RPMI7951 (cell line): ENCODE measurements around the gene MED13L. TPM values are rescaled to one million over a fixed set of nuclear protein-coding genes. Genes with fewer than 3 reads are reported as not detected.

ENCODE experiments used
- DNase-seq: peaks from one replicate; pipeline ENCODE4 v3.0.0-alpha.2; 2012; ENCODE audit warnings: low read depth
- total RNA-seq: library from RNA; depleted of rRNA; stranded (reverse); fragments of >200 nt; shearing (Covaris generic); gene quantifications from 2 replicates; pipeline ENCODE4 v1.2.3, GENCODE V29; 2014

The MED13L gene
- total RNA-seq, 1 experiment from 2014 or later: 29.7 TPM

DNA sequence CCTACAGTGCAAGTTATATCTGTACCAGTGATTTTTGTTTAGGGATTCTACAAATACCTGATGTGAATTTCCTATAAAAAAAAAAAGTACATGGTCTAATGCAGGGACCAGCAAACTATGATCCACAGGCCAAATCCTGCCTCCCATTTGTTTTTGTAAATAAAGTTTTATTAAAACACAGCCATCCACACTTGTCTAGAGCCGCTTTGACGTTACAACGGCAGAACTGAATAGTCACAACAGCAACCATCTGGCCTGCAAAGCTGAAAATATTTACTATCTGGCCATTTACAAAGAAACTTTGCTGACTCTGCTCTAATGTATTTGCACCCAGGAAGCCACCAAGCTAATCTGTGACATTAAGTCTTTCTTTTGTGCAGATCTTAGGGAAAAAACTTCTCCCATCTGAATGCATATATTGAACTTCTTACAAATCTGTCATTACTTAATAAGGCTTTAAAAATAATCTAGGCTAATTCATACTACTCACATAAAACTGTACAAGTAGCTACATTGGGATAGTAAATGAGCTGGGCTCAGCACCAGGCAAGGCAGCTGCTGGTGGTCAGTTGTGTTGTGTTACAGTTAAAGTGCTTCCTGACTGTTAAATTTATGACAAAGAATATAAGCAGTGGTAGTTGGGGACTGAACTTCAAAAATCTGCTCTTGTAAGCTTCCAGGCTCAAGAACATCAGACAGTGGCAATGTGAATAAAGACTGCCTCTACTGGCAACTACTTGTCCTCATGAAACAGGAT lies 303.3 kb downstream of the MED13L start:
- DNase-seq: no peak

DNA sequence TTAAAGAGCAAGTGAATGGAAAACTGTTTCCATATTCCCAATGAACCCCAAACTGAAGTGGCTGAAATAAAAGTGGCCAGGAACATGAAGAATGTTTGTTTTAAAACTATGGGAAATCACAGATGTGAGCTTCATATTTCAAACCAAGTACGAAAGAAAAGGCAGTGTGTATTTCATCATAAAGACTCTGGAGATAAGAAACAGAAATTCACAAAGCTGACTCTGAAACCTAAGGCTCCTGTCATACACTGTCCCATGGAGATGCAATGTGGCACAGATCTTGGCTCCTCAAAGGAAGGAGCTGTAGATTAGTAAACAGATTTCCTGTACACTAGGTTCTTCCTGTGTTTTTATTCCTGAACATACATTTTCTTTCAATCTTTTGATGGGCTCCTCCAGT lies 304.4 kb downstream of the MED13L start:
- DNase-seq: no peak

DNA sequence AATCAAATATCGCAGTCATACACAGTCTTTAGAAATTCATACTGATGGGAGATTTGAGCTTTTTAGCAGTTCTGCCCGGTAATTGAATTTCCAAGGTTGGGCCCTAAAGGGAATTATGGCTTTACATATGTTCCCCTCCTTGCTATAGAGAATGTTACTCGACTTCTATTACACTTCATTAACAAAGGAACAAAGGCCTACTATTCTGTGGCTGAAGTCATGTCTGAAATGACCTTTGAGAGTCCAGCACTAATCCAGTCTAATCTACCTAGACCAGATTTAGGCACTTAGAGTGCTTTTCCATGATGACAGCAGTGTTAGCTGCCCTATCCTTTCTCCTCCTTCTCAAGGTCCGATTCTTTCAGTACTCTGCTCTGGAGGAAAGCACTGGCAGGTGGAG lies 305.3 kb downstream of the MED13L start:
- no peak for DNase-seq

DNA sequence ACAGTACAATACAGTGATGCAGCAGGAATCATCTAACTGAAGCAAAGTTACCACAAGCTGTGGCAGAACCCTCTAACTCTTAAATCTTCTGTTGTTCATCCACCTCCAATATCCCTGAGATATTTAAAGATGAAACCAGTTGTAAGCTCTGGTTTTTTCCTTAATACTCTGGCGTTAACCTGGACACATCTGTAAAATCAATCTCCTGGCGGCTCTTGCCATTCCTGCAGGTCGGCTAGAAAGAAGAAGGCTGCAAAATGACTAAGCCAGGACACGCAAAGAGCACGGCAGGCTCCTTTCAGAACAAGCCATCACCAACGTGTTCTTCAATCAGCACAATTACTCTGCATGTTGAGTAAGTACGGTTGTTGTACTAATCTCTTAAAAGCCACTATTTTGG lies 309.3 kb downstream of the MED13L start:
- DNase-seq: no peak

DNA sequence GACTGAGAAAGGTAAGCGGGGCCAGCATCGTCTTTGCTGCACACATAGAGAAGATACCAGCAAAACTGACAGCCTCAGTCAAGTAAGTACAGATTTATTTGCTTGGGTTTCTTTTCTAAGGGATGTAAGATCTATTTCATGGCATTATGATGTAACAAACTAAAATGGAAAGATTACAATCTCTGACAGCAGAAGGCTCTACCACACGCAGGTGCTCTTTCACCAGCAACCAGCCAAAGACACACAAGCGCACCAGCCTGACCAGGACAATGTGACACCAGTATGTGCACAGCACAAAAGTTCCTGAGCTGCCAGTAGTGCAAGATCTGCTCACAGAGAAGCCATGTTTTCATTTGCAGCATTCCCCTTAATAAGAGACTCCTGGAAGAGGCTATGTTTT lies 311.1 kb downstream of the MED13L start:
- no peak for DNase-seq

DNA sequence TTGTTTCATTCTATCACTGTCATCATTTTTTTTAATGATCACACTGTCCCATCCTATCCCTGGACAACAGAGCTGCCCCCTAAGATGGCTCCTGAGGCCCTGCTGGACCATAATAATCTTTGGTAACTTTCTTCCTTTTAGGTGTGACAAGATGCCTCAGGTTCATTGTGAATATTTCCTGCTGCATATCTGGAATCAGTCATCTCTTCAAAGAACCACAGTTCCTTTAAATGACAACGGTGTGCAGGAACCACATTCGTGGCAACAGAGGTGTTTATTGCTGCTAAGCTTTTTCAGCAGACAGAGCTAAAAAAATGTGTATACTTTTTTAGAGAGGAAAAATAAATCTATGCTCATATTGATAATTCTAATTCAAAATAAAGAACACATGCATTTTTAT lies 312.9 kb downstream of the MED13L start:
- DNase-seq: no peak

DNA sequence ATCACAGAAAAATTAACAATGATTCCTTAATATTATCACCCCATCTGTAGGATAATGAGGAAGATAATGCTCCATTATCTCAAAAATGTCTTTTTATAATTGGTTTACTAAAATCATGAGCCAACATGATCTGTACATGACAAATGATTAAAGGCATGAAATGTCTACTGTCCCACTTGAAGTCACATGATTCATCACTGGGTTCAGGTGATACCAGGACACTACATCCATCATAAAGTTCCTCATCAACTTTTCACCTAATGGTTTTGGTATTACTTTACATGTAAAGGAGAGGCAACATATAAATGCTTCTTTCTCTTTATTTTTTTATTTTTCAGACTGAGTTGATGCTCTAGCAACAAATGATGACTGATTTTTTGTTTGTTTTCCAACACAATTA lies 313.3 kb downstream of the MED13L start:
- no peak for DNase-seq

DNA sequence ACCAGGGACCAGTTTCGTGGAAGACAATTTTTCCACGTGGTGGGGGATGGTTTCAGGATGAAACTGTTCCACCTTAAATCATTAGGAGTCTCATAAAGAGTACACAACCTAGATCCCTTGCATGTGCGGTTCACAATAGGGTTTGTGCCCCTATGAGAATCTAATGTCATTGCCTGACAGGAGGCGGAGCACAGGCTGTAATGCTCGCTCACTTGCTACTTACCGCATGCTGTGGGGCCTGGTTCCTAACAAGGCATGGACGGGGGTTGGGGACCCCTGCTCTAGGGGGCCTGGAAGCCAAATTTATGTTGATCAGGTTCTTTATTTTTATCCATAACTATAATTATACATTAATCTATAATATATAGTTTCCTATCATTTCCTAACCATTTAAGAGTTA lies 315.3 kb downstream of the MED13L start:
- no peak for DNase-seq

DNA sequence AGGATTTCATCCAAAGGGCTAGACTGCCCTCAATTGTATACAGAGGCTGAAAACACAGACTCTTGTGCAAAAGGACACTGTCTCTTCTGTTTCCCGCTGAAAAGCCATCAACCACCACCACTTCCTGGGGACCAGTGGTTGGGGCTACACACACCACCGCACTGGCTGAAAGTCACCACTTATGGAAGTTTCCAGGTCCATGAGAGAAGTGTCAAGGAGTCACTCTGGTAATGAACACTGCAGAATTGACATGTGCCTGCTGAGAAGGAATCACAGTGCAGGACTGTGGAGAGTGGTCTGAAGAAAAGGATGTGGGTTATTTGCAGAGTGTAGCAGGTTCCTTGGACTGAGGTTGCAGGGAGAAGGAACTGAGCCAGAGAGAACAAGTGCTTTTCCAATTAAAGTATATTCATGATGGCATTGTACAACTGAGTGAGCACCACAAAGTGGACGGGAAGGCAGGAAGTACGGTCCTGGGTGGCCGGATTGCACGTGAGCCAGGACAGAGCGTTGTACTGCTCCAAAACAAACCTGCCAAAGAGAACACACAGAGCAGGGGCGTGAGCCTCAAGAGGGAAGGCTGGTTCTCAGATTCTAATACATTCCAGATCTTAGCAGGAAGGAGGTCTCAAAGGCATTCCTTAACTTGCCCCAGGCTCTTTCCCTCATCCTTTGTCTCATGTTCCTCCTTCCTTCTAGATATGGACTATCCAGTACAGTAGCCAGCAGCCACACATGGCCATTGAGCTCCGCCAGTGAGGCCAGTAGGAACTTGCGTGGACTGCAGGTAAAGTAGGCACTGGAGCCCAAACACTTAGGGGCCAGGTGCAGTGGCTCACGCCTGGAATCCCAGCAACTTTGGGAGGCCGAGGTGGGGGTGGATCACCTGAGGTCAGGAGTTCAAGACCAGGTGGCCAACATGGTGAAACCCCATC lies 316.4 kb downstream of the MED13L start:
- no peak for DNase-seq

DNA sequence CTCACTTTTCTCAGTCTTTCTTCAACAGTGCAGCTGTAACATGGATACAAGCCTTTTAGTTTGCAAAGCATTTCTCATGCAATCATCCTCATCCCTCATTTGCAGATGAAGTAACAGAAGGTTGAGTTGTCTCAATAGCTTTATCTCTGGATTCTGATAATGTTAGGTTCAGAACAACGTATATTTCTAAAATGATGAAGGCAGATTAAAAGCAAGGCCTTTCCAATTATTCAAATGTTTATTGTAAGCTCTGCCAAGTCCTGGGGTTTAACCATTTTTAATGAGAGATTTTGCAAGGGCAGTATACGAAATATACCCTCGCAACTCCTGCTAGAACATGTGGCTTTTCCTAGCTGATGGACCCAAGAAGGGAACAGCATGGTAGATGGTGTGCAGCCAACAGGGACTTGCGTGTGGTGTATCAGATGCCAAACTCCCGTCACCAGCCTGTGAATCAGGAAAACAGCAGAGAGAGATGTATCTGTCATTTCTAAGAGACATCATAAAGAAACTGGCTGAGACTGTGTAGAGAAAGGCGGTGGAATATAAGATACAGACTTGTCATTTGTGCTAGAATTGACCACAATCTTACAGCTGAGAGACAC lies 319.7 kb downstream of the MED13L start:
- DNase-seq: no peak

DNA sequence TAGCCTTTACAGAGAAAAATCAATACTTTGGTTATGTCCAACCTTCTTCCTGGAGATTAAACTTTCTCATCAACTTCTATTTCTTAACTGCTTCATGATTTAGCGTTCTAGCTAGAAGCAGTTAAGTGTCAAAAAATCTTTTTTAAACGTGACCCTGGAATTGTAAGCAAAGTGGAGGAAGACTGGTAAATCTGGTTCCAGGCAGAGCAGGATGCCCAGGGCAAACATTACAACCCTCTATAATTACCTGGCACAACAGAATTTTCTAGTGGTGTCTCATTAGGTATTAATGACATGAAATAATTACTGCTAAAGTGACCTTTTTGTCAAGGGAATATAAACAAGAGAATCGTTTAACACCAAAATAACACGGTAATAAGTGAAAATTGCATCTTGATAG lies 320.8 kb downstream of the MED13L start:
- DNase-seq: no peak

DNA sequence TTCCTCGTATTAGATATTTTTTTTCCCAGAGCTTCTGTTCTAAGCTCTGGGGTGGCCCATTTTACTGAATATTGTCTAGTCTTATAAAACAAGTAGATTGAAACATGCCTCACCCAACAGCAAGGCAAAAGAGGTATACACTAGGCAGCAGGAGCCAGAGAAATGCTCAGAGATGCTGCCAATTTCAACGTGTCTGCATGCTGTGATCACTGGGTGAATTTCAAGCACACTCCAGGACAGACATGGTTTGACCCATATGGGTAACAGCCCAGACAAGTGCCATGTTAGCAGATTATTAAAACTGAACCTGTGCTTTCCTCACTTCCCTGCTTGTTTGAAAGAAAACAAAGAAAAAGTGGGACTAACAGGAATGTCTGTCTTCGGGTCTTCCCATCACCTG lies 321.3 kb downstream of the MED13L start:
- no peak for DNase-seq

DNA sequence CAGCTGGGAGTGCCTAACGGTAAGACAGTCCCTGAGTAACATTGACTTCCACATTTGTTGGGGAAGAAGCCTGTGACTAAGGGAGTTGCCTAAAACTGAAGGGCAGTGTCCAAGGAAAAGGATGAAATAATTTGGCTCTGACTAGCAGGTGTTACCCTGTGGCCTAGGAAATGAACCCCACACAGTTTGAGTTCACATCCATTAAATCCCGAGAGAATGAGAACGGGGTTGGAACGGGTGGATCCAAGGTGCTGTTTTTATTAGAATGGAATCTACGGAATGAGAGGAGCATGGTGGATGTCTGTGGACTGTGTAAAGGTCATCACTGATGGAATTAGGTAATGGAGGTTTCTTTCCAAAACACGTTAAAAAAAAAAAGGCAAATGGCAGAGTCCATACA lies 324.0 kb downstream of the MED13L start:
- DNase-seq: no peak

DNA sequence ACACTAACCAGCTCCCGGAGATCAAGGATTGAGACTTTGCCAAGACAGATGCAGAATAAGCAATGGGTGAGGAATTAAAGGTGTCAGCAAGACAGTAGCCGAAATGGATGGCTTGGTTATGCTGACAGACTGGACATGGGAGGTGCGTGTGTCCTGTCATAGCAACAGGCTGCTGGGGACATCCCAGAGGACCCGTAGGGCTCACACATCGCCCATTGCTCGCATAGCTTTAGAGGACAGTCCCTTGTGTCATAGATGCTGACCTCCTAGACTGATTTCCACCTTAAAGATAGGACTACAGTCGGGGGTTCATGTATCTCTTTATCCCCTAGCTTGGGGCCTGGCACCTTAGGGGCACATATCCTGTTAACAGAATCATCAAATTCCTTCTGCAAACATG lies 324.5 kb downstream of the MED13L start:
- DNase-seq: no peak

DNA sequence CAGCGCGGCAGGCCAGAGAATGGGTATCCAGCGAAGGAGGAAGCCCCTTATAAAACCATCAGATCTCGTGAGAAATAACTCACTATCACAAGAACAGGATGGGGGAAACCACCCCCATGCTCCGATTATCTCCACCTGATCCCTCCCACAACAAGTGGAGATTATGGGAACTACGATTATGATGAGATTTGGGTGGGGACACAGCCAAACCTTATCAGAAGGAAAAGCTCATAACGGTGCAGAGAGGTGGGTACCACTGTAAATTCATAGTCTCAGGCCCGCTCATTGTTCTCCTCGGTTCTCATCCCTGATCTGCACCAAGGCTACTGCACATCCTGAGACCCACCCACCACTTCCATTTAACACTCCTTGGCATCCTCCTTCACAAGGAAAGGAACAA lies 326.5 kb downstream of the MED13L start:
- no peak for DNase-seq

DNA sequence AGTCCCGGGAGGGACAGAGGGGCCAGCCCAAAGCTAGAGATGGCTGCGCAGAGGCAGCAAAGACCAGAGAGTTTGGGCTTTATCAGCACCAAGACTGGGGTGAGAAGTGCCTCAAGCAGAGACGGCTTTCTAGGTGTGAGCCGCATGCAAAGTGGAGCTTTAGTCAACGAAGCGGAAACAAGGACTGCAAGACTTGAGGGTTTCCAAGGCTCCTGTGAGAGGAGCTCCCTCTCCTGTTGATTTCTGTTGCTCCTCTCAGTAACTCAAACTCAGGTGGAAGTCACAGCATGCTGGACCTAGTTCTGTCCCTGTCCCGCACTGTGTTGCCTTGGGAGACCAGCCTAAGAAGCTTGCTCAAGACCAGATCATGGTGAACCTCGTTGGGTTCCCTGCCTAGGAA lies 327.8 kb downstream of the MED13L start:
- DNase-seq: no peak

DNA sequence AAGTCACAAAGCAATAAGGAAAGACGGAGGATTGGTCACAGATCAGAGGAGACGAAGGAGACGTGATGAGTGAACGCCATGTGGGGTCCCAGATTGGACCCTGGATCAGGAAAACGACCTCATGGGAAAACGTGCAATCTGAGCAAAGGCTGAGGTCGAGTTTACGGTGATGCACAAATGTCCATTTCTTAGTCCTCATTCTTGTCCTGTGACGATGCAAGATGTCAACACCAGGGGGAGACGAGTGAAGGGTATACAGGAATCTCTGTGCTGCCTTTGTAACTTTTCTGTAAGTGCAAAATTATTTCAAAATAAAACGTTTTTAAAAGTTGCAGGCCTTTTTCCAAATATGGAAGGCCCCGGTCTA lies 329.8 kb downstream of the MED13L start:
- no peak for DNase-seq

DNA sequence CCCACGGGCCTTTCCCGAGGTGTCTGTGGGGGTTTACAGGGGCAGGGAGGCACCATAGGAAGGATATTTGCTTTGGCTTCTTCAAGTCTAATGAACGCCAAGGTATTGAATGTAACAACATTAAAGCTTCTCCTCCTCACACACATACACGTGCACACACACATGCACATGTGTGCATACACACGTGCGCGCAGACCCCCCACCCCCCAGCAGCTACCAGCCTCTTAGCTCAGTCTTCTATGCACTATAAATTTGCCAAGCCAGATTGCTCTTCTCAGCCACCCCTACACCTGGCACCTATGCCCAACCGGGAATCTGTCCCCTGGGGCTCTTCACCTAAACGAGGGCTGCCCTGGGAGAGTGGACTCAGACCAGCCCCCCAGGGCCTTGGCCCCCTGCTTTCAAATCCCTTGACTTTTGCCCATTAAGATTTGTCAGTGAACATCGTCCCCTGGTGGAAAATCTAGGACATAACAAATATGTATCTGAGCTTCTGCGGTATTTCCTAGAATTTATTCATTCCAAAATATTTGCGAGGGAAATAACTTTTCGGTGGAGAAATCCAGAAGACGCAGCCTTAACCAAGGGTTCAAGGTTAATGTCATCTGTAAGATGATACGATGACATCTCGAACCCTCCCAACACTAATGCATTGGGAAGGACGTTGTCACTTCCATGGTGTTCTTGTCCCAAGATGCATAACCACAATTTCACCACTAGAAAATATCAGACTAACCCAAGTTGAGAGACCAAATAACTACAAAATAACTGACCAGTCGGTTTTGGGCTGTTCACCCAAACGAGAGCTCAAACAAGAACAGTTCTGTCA lies 330.4 kb downstream of the MED13L start:
- DNase-seq: no peak

DNA sequence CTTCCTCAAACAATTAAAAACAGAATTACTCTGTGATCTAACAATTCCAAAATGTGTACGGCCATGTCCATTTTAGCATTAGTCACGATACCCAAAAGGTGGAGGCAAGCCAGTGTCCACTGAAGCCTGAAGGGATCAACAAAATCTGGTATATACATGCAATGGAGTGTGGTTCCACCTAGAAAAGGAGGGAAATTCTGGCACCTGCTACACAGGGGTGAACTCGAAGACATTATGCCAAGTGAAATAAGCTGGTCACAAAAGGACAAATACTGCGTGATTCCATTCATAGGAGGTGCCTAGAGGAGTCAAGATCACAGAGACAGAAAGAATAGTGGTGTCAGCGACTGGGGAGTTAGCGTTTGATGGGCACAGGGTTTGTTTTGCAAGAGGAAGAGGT lies 331.4 kb downstream of the MED13L start:
- DNase-seq: no peak

DNA sequence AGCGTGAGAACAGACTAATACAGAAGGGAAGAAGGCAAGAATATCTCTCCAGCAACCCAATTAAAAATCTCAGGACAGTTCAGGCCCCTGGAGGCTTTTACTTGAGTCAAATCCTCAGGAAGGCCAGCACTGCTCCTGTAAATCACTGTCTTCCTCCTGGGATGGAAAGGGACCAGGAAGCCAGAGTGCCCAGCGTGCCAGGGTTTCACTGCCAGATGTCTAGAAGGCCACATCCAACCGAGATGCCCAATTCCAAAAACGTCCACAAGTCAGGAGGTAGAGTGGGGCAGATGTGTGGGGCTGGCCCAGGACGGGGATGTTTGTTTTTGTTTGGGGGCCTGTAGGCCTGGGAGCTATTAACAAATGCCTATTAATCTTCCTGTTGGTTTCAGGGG lies 332.0 kb downstream of the MED13L start:
- DNase-seq: no peak

DNA sequence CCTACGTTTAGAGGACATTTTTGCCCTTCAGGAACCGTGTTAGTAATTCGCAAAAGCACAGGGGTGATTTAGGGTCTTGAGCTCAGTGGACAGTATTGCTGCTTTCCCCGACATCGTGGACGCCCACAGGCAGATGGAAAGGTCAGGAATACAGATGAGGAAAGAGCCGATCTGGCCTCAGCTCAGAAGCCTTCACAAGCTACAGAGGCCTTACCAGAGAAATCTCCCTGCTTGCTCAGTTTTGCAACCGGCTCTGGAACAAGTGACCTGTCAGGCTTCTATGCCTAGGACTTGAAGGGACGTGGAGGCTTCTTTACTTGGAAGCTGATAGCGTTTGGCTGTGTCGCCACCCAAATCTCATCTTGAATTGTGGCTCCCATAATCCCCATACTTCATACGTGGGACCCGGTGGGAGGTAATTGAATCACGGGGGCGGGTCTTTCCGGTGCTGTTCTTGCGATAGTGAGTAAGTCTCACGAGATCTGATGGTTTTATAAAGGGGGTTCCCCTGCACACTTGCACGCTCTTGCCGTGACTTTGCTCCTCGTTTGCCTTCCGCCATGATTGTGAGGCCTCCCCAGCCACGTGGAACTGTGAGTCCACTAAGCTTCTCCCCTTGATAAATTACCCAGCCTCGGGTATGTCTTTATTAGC lies 332.5 kb downstream of the MED13L start:
- no peak for DNase-seq

DNA sequence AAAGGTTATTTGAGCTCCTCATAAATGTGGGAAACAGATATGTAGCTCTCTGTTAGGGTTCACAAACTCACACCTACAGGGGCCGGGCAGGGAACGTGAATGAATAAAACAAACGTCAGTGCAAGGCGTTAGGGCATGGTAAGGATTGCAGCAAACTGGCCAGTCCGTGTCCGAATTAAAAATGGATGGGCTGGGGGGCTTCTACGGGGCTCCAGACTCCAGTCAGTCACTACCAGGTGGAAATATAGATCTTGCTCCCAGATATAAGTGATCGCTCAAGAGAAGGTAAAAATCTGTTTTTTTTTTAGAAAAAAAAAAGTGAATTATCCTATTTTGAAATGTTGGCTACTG lies 333.1 kb downstream of the MED13L start:
- DNase-seq: no peak
